ENCODE data around the gene HOXA5.
A peak's percentile ranks its signal among the peaks of the same experiment; 100 is the strongest.

HOXA5 gene
- total RNA-seq: 0 to 0.97 (median 0) reads per million in 3 donors

GRCh38 chr7:27143023-27143949 lies at the start of gene HOXA5:
HOXA5 (minus strand) TSS chr7:27143681; CDS start chr7:27143607, 74 bp downstream.
- Histone ChIP-seq H3K9me3 (ENCODE audit: control insufficient read depth, low read length) (no peaks in the 10 kb centered on the region), H3K36me3 (ENCODE audit: control insufficient read depth, insufficient read depth, low read length) (no peaks in the 10 kb centered on the region), H3K4me3 (ENCODE audit: insufficient read depth, low read depth, low read length, poor library complexity, severe bottlenecking) (no peak within 1 kb of the TSS), H3K27me3 (replicated peaks; ENCODE audit: control insufficient read depth, insufficient read depth, low read length, poor library complexity, severe bottlenecking) (peaks cover 24% of the 10 kb centered on the region), H3K4me1 (ENCODE audit: control insufficient read depth, insufficient read depth, low read length, poor library complexity, severe bottlenecking) (peaks cover 4% of the 10 kb centered on the region), H3K27ac (ENCODE audit: insufficient read depth, low read length, poor library complexity, severe bottlenecking) (no peak within 1 kb of the TSS)
- no peak for DNase-seq

GRCh38 chr7:27192546-27193334 lies 49.3 kb upstream of the HOXA5 start:
- H3K4me3 ChIP-seq (ENCODE audit: insufficient read depth, low read depth, low read length, poor library complexity, severe bottlenecking): peak overlapping the region; percentile 25
- no peaks in the 10 kb centered on the region for H3K9me3 ChIP-seq (ENCODE audit: control insufficient read depth, low read length)
- H3K4me1 ChIP-seq (ENCODE audit: control insufficient read depth, insufficient read depth, low read length, poor library complexity, severe bottlenecking): peaks cover 35% of the 10 kb centered on the region
- DNase-seq: no peak
- H3K27ac ChIP-seq (ENCODE audit: insufficient read depth, low read length, poor library complexity, severe bottlenecking): no peak overlapping the region
- peaks cover 84% of the 10 kb centered on the region for H3K27me3 ChIP-seq (replicated peaks; ENCODE audit: control insufficient read depth, insufficient read depth, low read length, poor library complexity, severe bottlenecking)
- no peaks in the 10 kb centered on the region for H3K36me3 ChIP-seq (ENCODE audit: control insufficient read depth, insufficient read depth, low read length)

GRCh38 chr7:27191833-27192545 lies 48.5 kb upstream of the HOXA5 start:
- Histone ChIP-seq H3K9me3 (ENCODE audit: control insufficient read depth, low read length) (no peaks in the 10 kb centered on the region), H3K27ac (ENCODE audit: insufficient read depth, low read length, poor library complexity, severe bottlenecking) (no peak overlapping the region), H3K4me3 (ENCODE audit: insufficient read depth, low read depth, low read length, poor library complexity, severe bottlenecking) (peak overlapping the region; percentile 25), H3K27me3 (replicated peaks; ENCODE audit: control insufficient read depth, insufficient read depth, low read length, poor library complexity, severe bottlenecking) (peaks cover 84% of the 10 kb centered on the region), H3K36me3 (ENCODE audit: control insufficient read depth, insufficient read depth, low read length) (no peaks in the 10 kb centered on the region), H3K4me1 (ENCODE audit: control insufficient read depth, insufficient read depth, low read length, poor library complexity, severe bottlenecking) (peaks cover 41% of the 10 kb centered on the region)
- no peak for DNase-seq

- H3K9me3 ChIP-seq (ENCODE audit: control insufficient read depth, low read length): no peaks in the 10 kb centered on the region
- no peak for DNase-seq
- H3K36me3 ChIP-seq (ENCODE audit: control insufficient read depth, insufficient read depth, low read length): no peaks in the 10 kb centered on the region
- no peak overlapping the region for H3K27ac ChIP-seq (ENCODE audit: insufficient read depth, low read length, poor library complexity, severe bottlenecking)
- peaks cover 84% of the 10 kb centered on the region for H3K27me3 ChIP-seq (replicated peaks; ENCODE audit: control insufficient read depth, insufficient read depth, low read length, poor library complexity, severe bottlenecking)
- no peak overlapping the region for H3K4me3 ChIP-seq (ENCODE audit: insufficient read depth, low read depth, low read length, poor library complexity, severe bottlenecking)
- peaks cover 42% of the 10 kb centered on the region for H3K4me1 ChIP-seq (ENCODE audit: control insufficient read depth, insufficient read depth, low read length, poor library complexity, severe bottlenecking)
These were observed 47.8 kb upstream of the HOXA5 start for GRCh38 chr7:27191161-27191731.

DNA sequence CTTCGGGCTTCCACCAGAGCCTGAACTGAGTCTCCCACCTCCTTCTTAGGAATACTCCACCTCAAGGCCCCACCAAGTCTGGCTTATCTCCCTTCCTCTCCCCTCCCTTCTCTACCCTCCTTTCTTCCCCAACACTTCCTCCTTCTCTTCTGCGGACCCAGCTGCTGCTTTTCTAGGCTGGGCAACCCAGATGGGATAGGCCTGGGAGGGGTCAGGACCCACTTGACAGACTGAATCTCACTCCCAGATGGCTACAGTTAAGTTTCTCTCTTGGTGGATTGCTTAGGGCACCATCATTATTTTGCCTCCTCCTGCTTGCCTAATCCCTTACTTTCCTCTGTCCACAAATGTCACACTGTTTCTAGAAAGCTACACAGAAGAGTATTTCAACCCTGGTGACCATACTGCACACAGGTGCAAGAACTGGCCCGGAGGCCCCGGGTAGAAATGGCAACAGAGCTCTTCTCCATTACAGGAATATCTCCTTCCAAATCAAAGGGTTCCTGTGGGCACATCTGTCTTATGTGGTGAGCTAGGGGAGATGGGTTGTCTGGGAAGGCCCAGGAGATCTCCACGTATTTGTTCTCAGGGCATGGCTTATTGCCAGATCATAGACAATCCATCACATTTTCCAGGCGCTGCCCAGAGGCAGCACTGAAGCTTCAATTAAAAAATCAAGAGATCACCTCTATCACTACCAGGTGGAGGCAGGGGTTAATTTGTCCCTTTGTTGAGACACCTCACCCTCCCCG lies 46.7 kb upstream of the HOXA5 start:
- peaks cover 87% of the 10 kb centered on the region for H3K27me3 ChIP-seq (replicated peaks; ENCODE audit: control insufficient read depth, insufficient read depth, low read length, poor library complexity, severe bottlenecking)
- no peak overlapping the region for H3K27ac ChIP-seq (ENCODE audit: insufficient read depth, low read length, poor library complexity, severe bottlenecking)
- no peak overlapping the region for H3K4me3 ChIP-seq (ENCODE audit: insufficient read depth, low read depth, low read length, poor library complexity, severe bottlenecking)
- DNase-seq: no peak
- peaks cover 52% of the 10 kb centered on the region for H3K4me1 ChIP-seq (ENCODE audit: control insufficient read depth, insufficient read depth, low read length, poor library complexity, severe bottlenecking)
- H3K9me3 ChIP-seq (ENCODE audit: control insufficient read depth, low read length): no peaks in the 10 kb centered on the region
- H3K36me3 ChIP-seq (ENCODE audit: control insufficient read depth, insufficient read depth, low read length): no peaks in the 10 kb centered on the region

DNA sequence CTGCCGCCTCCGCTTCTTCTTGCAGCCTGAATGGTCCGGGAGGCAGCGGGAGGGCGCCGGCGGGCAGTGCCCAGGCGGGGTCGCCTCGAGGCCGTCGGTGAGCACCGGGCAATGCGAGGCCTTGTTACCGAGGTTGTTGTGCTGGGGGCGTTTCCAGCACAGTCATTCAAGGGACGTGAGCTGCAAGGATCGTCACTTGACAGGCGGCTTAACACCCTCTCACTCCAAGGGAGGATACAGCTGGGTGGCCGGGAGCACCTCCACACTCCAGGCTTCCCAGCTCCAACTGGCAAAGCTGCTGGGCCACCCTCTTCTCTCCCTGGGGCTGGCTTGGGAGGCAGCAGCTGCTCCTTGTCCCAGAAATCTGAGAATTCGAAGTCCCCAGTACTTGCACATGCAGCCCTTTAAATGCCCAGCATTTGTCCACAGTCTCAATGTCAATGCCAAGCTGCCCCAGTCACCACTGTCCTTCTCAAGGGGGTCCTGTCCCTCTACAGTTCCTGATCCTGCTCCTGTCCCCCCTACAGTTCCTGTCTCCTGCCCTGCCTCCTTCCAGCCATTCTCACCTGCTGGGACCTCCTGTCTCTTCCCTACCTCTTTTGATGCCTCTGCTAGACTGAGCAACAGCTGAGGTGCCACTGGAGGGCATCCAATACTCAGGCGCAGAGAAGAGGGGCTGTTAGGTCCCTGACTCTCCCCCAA lies 46.0 kb upstream of the HOXA5 start:
- Histone ChIP-seq H3K27ac (ENCODE audit: insufficient read depth, low read length, poor library complexity, severe bottlenecking) (no peak overlapping the region), H3K9me3 (ENCODE audit: control insufficient read depth, low read length) (no peaks in the 10 kb centered on the region), H3K36me3 (ENCODE audit: control insufficient read depth, insufficient read depth, low read length) (no peaks in the 10 kb centered on the region), H3K4me1 (ENCODE audit: control insufficient read depth, insufficient read depth, low read length, poor library complexity, severe bottlenecking) (peaks cover 60% of the 10 kb centered on the region), H3K4me3 (ENCODE audit: insufficient read depth, low read depth, low read length, poor library complexity, severe bottlenecking) (no peak overlapping the region), H3K27me3 (replicated peaks; ENCODE audit: control insufficient read depth, insufficient read depth, low read length, poor library complexity, severe bottlenecking) (peaks cover 94% of the 10 kb centered on the region)
- no peak for DNase-seq

DNA sequence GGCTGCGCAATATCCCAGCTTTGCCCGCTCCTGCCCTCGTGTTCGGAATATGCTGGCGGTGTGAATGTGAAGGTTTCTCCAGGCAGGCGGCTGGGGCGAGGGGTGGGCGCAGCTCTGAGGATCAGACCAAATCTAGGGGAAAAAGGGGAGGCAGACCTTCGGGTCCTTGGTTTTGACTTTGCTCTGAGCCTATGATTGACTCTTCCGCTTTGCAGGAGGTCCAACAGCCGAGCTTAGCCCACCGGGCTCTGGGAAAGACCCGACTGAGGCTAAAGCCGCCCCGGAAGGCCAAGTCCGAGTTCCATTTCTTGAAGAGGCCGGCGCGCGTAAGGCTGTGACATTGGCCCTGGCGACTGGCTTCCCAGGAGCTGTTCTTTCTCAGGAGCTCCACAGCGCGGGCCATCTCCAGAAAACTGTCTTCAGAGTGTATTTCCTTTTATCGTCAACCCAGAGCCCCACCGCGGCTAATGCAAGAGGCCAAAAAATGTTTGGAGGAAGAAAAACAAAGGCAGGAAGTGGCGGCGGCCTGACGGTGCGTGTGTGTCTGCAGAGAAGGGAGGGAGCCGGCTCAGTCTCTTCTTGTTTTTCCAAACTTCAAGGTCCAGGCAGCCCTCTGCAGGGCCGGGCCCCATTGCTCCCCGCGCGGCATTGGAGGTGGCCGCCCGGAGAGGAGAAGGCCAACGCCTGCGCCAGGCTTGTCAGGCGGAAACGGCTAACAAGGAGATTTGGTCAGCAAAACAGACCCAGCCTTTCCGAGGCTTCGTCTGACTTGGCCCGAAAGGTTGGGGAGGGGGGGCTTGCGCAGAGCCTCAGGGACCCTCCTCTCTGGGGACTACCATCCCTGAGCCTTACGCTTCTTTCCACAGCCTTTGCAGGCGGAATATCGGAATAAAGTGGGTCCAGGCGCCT lies 45.2 kb upstream of the HOXA5 start:
- Histone ChIP-seq H3K4me1 (ENCODE audit: control insufficient read depth, insufficient read depth, low read length, poor library complexity, severe bottlenecking) (peaks cover 63% of the 10 kb centered on the region), H3K36me3 (ENCODE audit: control insufficient read depth, insufficient read depth, low read length) (no peaks in the 10 kb centered on the region), H3K9me3 (ENCODE audit: control insufficient read depth, low read length) (no peaks in the 10 kb centered on the region), H3K4me3 (ENCODE audit: insufficient read depth, low read depth, low read length, poor library complexity, severe bottlenecking) (peak overlapping the region; percentile 40), H3K27me3 (replicated peaks; ENCODE audit: control insufficient read depth, insufficient read depth, low read length, poor library complexity, severe bottlenecking) (peaks cover 97% of the 10 kb centered on the region), H3K27ac (ENCODE audit: insufficient read depth, low read length, poor library complexity, severe bottlenecking) (no peak overlapping the region)
- DNase-seq: no peak
